ENCODE measurements around the gene GHITM. TPM values are rescaled to one million over a fixed set of nuclear protein-coding genes. Genes with fewer than 3 reads are reported as not detected.

The GHITM gene
- polyA plus RNA-seq, 1 experiment = 204 TPM

DNA sequence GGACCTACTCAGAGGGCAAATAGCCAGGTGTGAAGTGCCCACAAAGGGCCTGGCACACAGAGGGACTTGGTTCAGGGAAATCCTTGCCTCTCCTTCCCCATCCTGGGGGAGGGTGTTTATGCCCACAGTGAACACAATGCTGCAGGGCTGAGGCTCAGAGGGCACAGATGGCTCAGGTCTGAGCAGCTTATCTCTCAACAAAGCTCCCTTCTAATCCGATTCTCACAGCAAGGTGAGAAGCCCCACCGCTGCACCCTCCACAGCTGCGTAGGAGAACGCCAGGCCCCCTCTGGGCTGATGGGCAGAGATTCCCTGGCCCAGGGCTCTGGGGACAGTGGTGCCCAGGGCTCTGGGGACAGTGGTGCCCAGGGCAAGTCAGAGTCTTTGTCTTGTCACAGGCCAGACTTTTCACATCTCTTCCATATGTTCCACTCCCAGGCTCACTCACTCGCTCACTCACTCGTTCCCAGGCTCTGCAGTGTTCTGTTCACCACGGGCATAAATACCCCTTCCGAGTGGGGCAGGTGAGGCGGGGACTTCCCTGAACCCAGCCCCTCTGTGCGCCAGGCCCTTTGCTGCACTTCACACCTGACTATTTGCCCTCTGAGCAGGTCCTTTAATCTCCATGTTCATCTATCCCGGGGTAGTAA is 46.3 kb downstream of the GHITM start:
- Histone ChIP-seq H3K27me3 (ENCODE audit: control insufficient read depth, insufficient read depth, low read length) (no peaks in the 10 kb centered on the region), H3K4me3 (ENCODE audit: low read depth, low read length) (no peak overlapping the region), H3K36me3 (ENCODE audit: control insufficient read depth, insufficient read depth, low read length) (no peaks in the 10 kb centered on the region)
- ChIA-PET CTCF (no interaction called here), POLR2A (no interaction called here)
- no peak for DNase-seq (ENCODE audit: low read depth)
- no peak for TF ChIP-seq CTCF (IDR thresholded peaks at IDR 0.05; ENCODE audit: insufficient read depth, low read depth, low read length)

- ChIA-PET CTCF (no interaction called here), POLR2A (no interaction called here)
- DNase-seq (ENCODE audit: low read depth) = no peak
Observed at GRCh38 chr10:84188815-84189214, 49.5 kb downstream of the GHITM start.

GRCh38 chr10:84190621-84191020 is 51.3 kb downstream of the GHITM start:
- Histone ChIP-seq H3K27me3 (ENCODE audit: control insufficient read depth, insufficient read depth, low read length) (peaks cover 17% of the 10 kb centered on the region), H3K4me3 (ENCODE audit: low read depth, low read length) (no peak overlapping the region), H3K36me3 (ENCODE audit: control insufficient read depth, insufficient read depth, low read length) (no peaks in the 10 kb centered on the region)
- CTCF ChIA-PET = no interaction called here
- POLR2A ChIA-PET = no interaction called here
- no peak for DNase-seq (ENCODE audit: low read depth)
- TF ChIP-seq CTCF (IDR thresholded peaks at IDR 0.05; ENCODE audit: insufficient read depth, low read depth, low read length) = no peak

More at GRCh38 chr10:84188815-84189214, 49.5 kb downstream of the GHITM start:
- no peak for TF ChIP-seq CTCF (IDR thresholded peaks at IDR 0.05; ENCODE audit: insufficient read depth, low read depth, low read length)
- Histone ChIP-seq H3K27me3 (ENCODE audit: control insufficient read depth, insufficient read depth, low read length) (peaks cover 4% of the 10 kb centered on the region), H3K36me3 (ENCODE audit: control insufficient read depth, insufficient read depth, low read length) (no peaks in the 10 kb centered on the region), H3K4me3 (ENCODE audit: low read depth, low read length) (no peak overlapping the region)

DNA sequence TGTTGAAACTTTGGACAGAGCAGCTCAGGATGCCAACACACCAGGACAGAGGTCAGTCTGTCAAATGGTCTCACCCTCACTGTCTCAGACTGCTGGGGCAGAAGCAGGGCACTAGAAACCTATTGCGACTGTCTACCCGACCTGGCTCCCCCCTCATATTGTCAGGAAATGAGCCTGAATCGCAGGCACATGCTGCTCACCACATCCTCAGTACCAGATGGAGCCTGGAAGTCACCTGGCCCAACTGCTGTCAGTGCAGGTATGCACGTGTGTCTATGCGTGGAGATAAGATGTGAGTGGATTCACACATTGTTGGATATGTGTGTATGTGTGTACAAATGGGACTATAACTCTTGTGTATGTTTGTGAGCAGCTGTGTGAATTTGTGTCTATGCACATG is 51.8 kb downstream of the GHITM start:
- Histone ChIP-seq H3K36me3 (ENCODE audit: control insufficient read depth, insufficient read depth, low read length) (no peaks in the 10 kb centered on the region), H3K27me3 (ENCODE audit: control insufficient read depth, insufficient read depth, low read length) (peaks cover 17% of the 10 kb centered on the region), H3K4me3 (ENCODE audit: low read depth, low read length) (no peak overlapping the region)
- ChIA-PET CTCF (no interaction called here), POLR2A (no interaction called here)
- DNase-seq (ENCODE audit: low read depth) = no peak
- TF ChIP-seq CTCF (IDR thresholded peaks at IDR 0.05; ENCODE audit: insufficient read depth, low read depth, low read length) = no peak

DNA sequence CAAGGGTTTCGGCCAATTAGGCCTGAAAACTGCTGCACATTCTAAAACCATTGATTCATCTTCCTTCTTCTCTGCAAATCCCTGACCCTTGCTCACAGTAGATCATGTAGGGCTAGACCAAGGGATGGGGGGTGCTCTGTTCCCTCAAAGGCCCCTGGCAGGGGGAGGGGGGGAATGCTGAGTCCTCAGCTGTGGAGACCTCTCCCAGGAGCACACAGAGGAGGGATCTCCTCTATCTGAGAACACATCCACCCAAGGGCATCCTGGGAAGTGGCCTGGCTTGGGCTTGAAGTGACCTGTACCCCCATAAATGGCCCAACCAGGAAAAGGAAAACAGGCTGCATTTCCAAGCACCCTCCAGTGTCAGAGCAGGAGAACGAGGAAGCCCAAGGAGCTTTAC is 54.0 kb downstream of the GHITM start:
- ChIA-PET POLR2A (no interaction called here), CTCF (no interaction called here)
- Histone ChIP-seq H3K36me3 (ENCODE audit: control insufficient read depth, insufficient read depth, low read length) (no peaks in the 10 kb centered on the region), H3K27me3 (ENCODE audit: control insufficient read depth, insufficient read depth, low read length) (peaks cover 23% of the 10 kb centered on the region), H3K4me3 (ENCODE audit: low read depth, low read length) (no peak overlapping the region)
- DNase-seq (ENCODE audit: low read depth) = no peak
- TF ChIP-seq CTCF (IDR thresholded peaks at IDR 0.05; ENCODE audit: insufficient read depth, low read depth, low read length) = no peak
